ENCODE results near the gene NUDT21.

GRCh38 chr16:56388209-56388608 lies 62.9 kb downstream of the NUDT21 start:
- TF ChIP-seq ZNF384 (IDR thresholded peaks at IDR 0.05): no peak
- TF ChIP-seq HDGF (IDR thresholded peaks at IDR 0.05; ENCODE audit: borderline replicate concordance): no peak
- TF ChIP-seq ELF4 (IDR thresholded peaks at IDR 0.05): no peak
- no peak for TF ChIP-seq NFRKB (IDR thresholded peaks at IDR 0.05)
- no peak for TF ChIP-seq LEF1 (IDR thresholded peaks at IDR 0.05; ENCODE audit: borderline replicate concordance)
- TF ChIP-seq SUZ12 (IDR thresholded peaks at IDR 0.05): no peak

All from HEK293T (cell line).